H1 (cell line): ENCODE results near the gene RAET1E. TPM values are rescaled to one million over a fixed set of nuclear protein-coding genes. Genes with fewer than 3 reads are reported as not detected.

Experiments
- CTCF ChIA-PET: fragments of 300-600 bp; sonication (Branson Sonifier 250); formaldehyde crosslinking; loops from one replicate; lab custom pipeline; 2021; ENCODE audit not compliant: partially characterized antibody; lab: Charles Lee
- POLR2A ChIA-PET: fragments of 300-600 bp; sonication (Branson Sonifier 250); formaldehyde crosslinking; loops from one replicate; lab custom pipeline; 2021; ENCODE audit warnings: inconsistent platforms; ENCODE audit not compliant: partially characterized antibody; lab: Charles Lee
- DNase-seq, 2 experiments: peaks; one replicate each; pipeline versions ENCODE4 v3.0.0 to v3.0.0-alpha.2; 2010 to 2022; ENCODE audit warnings: low spot score in 2 of 2, low read depth in 1 of 2, mixed read lengths in 1 of 2
- FAIRE-seq: peaks from 2 replicates; lab custom pipeline; 2011; peaks lifted over from hg19 to GRCh38; lab: Jason Lieb, UNC
- H2AFZ ChIP-seq: 2 replicates; pipeline ENCODE4 v1.8.1; 2012; ENCODE audit warnings: low read length, inconsistent platforms
- H2AK5ac ChIP-seq: 2 replicates; pipeline ENCODE4 v1.6.1; 2013; ENCODE audit warnings: low read depth, low read length
- H2BK120ac ChIP-seq: replicated peaks from 2 replicates; pipeline ENCODE3; 2013; ENCODE audit warnings: low read depth, low read length, inconsistent platforms
- H2BK12ac ChIP-seq: 2 replicates; pipeline ENCODE4 v1.6.1; 2013; ENCODE audit warnings: low read depth, low read length
- H2BK15ac ChIP-seq: 2 replicates; pipeline ENCODE4 v1.6.1; 2013; ENCODE audit warnings: low read length
- H2BK20ac ChIP-seq: 2 replicates; pipeline ENCODE4 v1.6.1; 2013; ENCODE audit warnings: low read length
- H2BK5ac ChIP-seq: 2 replicates; pipeline ENCODE4 v1.6.1; 2013; ENCODE audit warnings: low read depth, low read length
- H3K14ac ChIP-seq: 2 replicates; pipeline ENCODE4 v1.6.1; 2013; ENCODE audit warnings: inconsistent platforms; ENCODE audit not compliant: insufficient read length
- H3K18ac ChIP-seq: 2 replicates; pipeline ENCODE4 v1.6.1; 2013; ENCODE audit warnings: low read length; ENCODE audit errors: extremely low read depth
- H3K23ac ChIP-seq: 2 replicates; pipeline ENCODE4 v1.6.1; 2013; ENCODE audit warnings: inconsistent platforms; ENCODE audit not compliant: insufficient read length
- H3K23me2 ChIP-seq: 2 replicates; pipeline ENCODE4 v1.6.1; 2013; ENCODE audit warnings: low read depth, low read length
- H3K27ac ChIP-seq: 2 replicates; pipeline ENCODE4 v1.6.1; 2011; ENCODE audit warnings: low read depth, low read length, inconsistent platforms
- H3K27me3 ChIP-seq, 4 experiments: replicated peaks in 1 of 4; 1 replicate in 1 of 4; 2 replicates in 3 of 4; pipeline versions ENCODE4 v1.6.1 to v1.8.1; 2011 to 2013; ENCODE audit warnings: low read length in 3 of 4, mild to moderate bottlenecking in 3 of 4, inconsistent platforms in 2 of 4, mixed read lengths in 2 of 4, moderate library complexity in 1 of 4; ENCODE audit not compliant: control insufficient read depth in 3 of 4, insufficient read depth in 3 of 4; ENCODE audit errors: extremely low read depth in 1 of 4
- H3K36me3 ChIP-seq, 4 experiments: 2 replicates each; pipeline versions ENCODE4 v1.6.1 to v1.8.1; 2011 to 2013; ENCODE audit warnings: mild to moderate bottlenecking in 4 of 4, low read length in 3 of 4, moderate library complexity in 2 of 4, control low read depth in 1 of 4, inconsistent platforms in 1 of 4; ENCODE audit not compliant: insufficient read depth in 4 of 4, control insufficient read depth in 2 of 4
- H3K4ac ChIP-seq: replicated peaks from 2 replicates; pipeline ENCODE3; 2013; ENCODE audit warnings: low read length, low read depth, mixed read lengths, inconsistent platforms; ENCODE audit not compliant: insufficient read length
- H3K4me1 ChIP-seq, 4 experiments: replicated peaks in 1 of 4; 1 replicate in 1 of 4; 2 replicates in 3 of 4; pipeline versions ENCODE4 v1.6.1 to v1.8.1; 2011 to 2013; ENCODE audit warnings: low read length in 3 of 4, inconsistent platforms in 2 of 4, mixed read lengths in 1 of 4; ENCODE audit not compliant: insufficient read depth in 4 of 4, control insufficient read depth in 3 of 4
- H3K4me2 ChIP-seq, 2 experiments: 2 replicates each; pipeline versions ENCODE4 v1.6.1 to v1.8.1; 2011 to 2013; ENCODE audit warnings: low read depth in 2 of 2, low read length in 2 of 2, control low read depth in 1 of 2, inconsistent platforms in 1 of 2, mild to moderate bottlenecking in 1 of 2; ENCODE audit not compliant: insufficient read depth in 1 of 2
- H3K4me3 ChIP-seq, 4 experiments: fragments of 200-600, 300-600 bp in 1 of 4; sonication (generic), shearing (Covaris generic), sonication (Bioruptor Twin) in 1 of 4; 2 replicates each; pipeline versions ENCODE4 v1.5.1 to v1.8.1; 2011 to 2016; ENCODE audit warnings: low read length in 4 of 4, low read depth in 3 of 4, control low read depth in 2 of 4, inconsistent platforms in 2 of 4, mild to moderate bottlenecking in 2 of 4, mixed read lengths in 1 of 4, moderate library complexity in 1 of 4; ENCODE audit not compliant: insufficient read depth in 2 of 4; ENCODE audit errors: extremely low read depth in 1 of 4
- H3K56ac ChIP-seq: replicated peaks from 2 replicates; pipeline ENCODE3; 2013; ENCODE audit warnings: low read depth, mild to moderate bottlenecking, mixed read lengths, low read length, inconsistent platforms; ENCODE audit not compliant: insufficient read length
- H3K79me1 ChIP-seq: 2 replicates; pipeline ENCODE4 v1.6.1; 2013; ENCODE audit warnings: low read depth, low read length, control low read depth
- H3K79me2 ChIP-seq, 2 experiments: 2 replicates each; pipeline versions ENCODE4 v1.6.1 to v1.8.1; 2012 to 2013; ENCODE audit warnings: low read length in 2 of 2, mild to moderate bottlenecking in 2 of 2, inconsistent platforms in 1 of 2; ENCODE audit not compliant: insufficient read depth in 2 of 2, control insufficient read depth in 1 of 2
- H3K9ac ChIP-seq, 4 experiments: replicated peaks in 1 of 4; 1 replicate in 1 of 4; 2 replicates in 3 of 4; pipeline versions ENCODE4 v1.6.1 to v1.8.1; 2011 to 2013; ENCODE audit warnings: low read depth in 3 of 4, low read length in 3 of 4, control low read depth in 2 of 4, mild to moderate bottlenecking in 2 of 4, moderate library complexity in 2 of 4, inconsistent platforms in 1 of 4; ENCODE audit errors: extremely low read depth in 1 of 4
- H3K9me3 ChIP-seq, 2 experiments: 2 replicates each; pipeline versions ENCODE4 v1.6.1 to v1.8.1; 2012 to 2013; ENCODE audit warnings: mild to moderate bottlenecking in 2 of 2, moderate library complexity in 2 of 2, control low read depth in 1 of 2, inconsistent platforms in 1 of 2, low read depth in 1 of 2, low read length in 1 of 2, mixed read lengths in 1 of 2; ENCODE audit not compliant: insufficient read depth in 2 of 2
- H4K20me1 ChIP-seq, 2 experiments: replicated peaks in 1 of 2; 2 replicates each; pipeline versions ENCODE3 to v1.8.1; 2011 to 2013; ENCODE audit warnings: inconsistent platforms in 2 of 2, low read length in 2 of 2, mild to moderate bottlenecking in 1 of 2; ENCODE audit not compliant: insufficient read depth in 2 of 2, control insufficient read depth in 1 of 2
- H4K5ac ChIP-seq: 2 replicates; pipeline ENCODE4 v1.6.1; 2013; ENCODE audit warnings: low read length, low read depth, mixed read lengths, inconsistent platforms; ENCODE audit not compliant: insufficient read length
- H4K8ac ChIP-seq: 2 replicates; pipeline ENCODE4 v1.8.0; 2013; ENCODE audit warnings: mild to moderate bottlenecking, moderate library complexity, low read length, inconsistent platforms; ENCODE audit not compliant: insufficient read depth; ENCODE audit errors: extremely low read depth
- H4K91ac ChIP-seq: replicated peaks from 2 replicates; pipeline ENCODE3; 2013; ENCODE audit warnings: low read length, mixed read lengths, inconsistent platforms; ENCODE audit not compliant: insufficient read length
- CHD2 ChIP-seq: IDR thresholded peaks from 2 replicates; pipeline ENCODE4 v1.6.1; 2012; ENCODE audit warnings: low read length, improper control_type of control experiment
- EGR1 ChIP-seq: IDR thresholded peaks from 2 replicates; pipeline ENCODE4 v1.6.1; 2011; ENCODE audit warnings: low read depth, low read length, borderline replicate concordance
- GABPA ChIP-seq: IDR thresholded peaks from 2 replicates; pipeline ENCODE4 v1.6.1; 2011; ENCODE audit warnings: mild to moderate bottlenecking, low read length, moderate library complexity, borderline replicate concordance; ENCODE audit not compliant: insufficient read depth
- HDAC6 ChIP-seq: IDR thresholded peaks from one replicate; pipeline ENCODE4 v1.7.1; 2012; ENCODE audit warnings: low read depth, mild to moderate bottlenecking, inconsistent platforms, low read length, moderate library complexity
- JUND ChIP-seq: IDR thresholded peaks from 2 replicates; pipeline ENCODE4 v1.6.1; 2011; ENCODE audit warnings: mild to moderate bottlenecking, improper control_type of control experiment, low read length
- KDM1A ChIP-seq: fragments of 200-600, 300-600 bp; sonication (generic); IDR thresholded peaks from 2 replicates; pipeline ENCODE4 v1.7.1; 2016; ENCODE audit warnings: mild to moderate bottlenecking, low read length, borderline replicate concordance
- WGBS, 2 experiments: shearing (Covaris generic) in 1 of 2; methylation state at CpG; one replicate each; pipeline versions ENCODE4 v1.1.6 to v1.1.7; 2013 to 2015; ENCODE audit warnings: low lambda C conversion rate in 2 of 2, mixed read lengths in 2 of 2, inconsistent platforms in 1 of 2, low coverage in 1 of 2, missing lambda C conversion rate in 1 of 2; ENCODE audit not compliant: insufficient replicate concordance in 2 of 2, insufficient coverage in 1 of 2, insufficient read length in 1 of 2; ENCODE audit errors: extremely low coverage in 1 of 2, missing lambda C conversion rate in 1 of 2; 5-methylcytosine and 5-hydroxymethylcytosine counted together
- polyA plus RNA-seq, 7 experiments: library from polyadenylated mRNA; depleted of rRNA in 3 of 7; stranded (reverse) in 5 of 7; unstranded in 2 of 7; fragments of >200 nt in 5 of 7; fragments of 200-250 nt in 2 of 7; gene quantifications; 1 replicate in 5 of 7; 2 replicates in 1 of 7; 4 replicates in 1 of 7; pipeline versions ENCODE4 v1.2.1 to v1.2.3, GENCODE V29; 2011 to 2013; ENCODE audit warnings: missing spikeins in 2 of 7, mixed read lengths in 2 of 7
- total RNA-seq: library from RNA; stranded (reverse); fragmentation: NEBNext Ultra II Directional; extraction: Animal tissue kit (Norgen Biotek cat#: 25700); gene quantifications from 2 replicates; pipeline ENCODE4 v1.2.1, GENCODE V29; 2021

Gene RAET1E
- total and polyA plus RNA-seq, 2 of the 8 experiments (the other 6 are each of a cell fraction or from before 2014, with no cell fraction given): not detected

GRCh38 chr6:149888659-149889058 lies 9.3 kb downstream of the RAET1E start:
- H3K27ac ChIP-seq: no peak overlapping the region
- no peak for FAIRE-seq
- POLR2A ChIA-PET: interaction anchor here (0.5 kb wide), 1 partner anchor 431 kb away, joined by 3 read pairs; no protein-coding TSS in a partner anchor
- no peaks in the 10 kb centered on the region for H3K79me2 ChIP-seq
- no peak overlapping the region for H2BK20ac ChIP-seq
- no peaks in the 10 kb centered on the region; a peak in 1 of 7 replicates for H3K27me3 ChIP-seq
- H3K36me3 ChIP-seq: no peaks in the 10 kb centered on the region
- no peak overlapping the region for H2BK5ac ChIP-seq
- no peak overlapping the region for H3K4ac ChIP-seq
- no peak overlapping the region for H3K56ac ChIP-seq
- H3K23me2 ChIP-seq: no peaks in the 10 kb centered on the region; the same call in 1 of the 2 replicates
- H2BK12ac ChIP-seq: no peak overlapping the region
- DNase-seq: no peak
- H3K9me3 ChIP-seq: no peaks in the 10 kb centered on the region
- H3K79me1 ChIP-seq: no peaks in the 10 kb centered on the region
- no peak overlapping the region for H4K5ac ChIP-seq
- no peak overlapping the region for H3K4me3 ChIP-seq
- no peak overlapping the region for H3K14ac ChIP-seq
- TF ChIP-seq JUND (no peak), EGR1 (no peak), HDAC6 (no peak), GABPA (no peak), CHD2 (no peak), KDM1A (no peak)
- no peaks in the 10 kb centered on the region; a peak in 1 of 7 replicates for H3K4me1 ChIP-seq
- no peak overlapping the region for H4K91ac ChIP-seq
- no peak overlapping the region for H2AFZ ChIP-seq
- no peak overlapping the region for H3K18ac ChIP-seq
- H2AK5ac ChIP-seq: no peak overlapping the region
- CTCF ChIA-PET: interaction anchor here (0.9 to 1.6 kb wide), 3 partner anchors 11 to 37 kb away, joined by 3 to 5 read pairs (median 5); no protein-coding TSS in a partner anchor
- no peak overlapping the region for H3K9ac ChIP-seq
- no peak overlapping the region for H3K4me2 ChIP-seq
- 95% methylated on average over 1 of the region's 1 CpG; no CpG with 5 or more reads in 1 of the 2 experiments for WGBS, 2 experiments
- no peak overlapping the region for H4K8ac ChIP-seq
- H2BK15ac ChIP-seq: no peak overlapping the region
- no peaks in the 10 kb centered on the region for H4K20me1 ChIP-seq
- no peak overlapping the region for H3K23ac ChIP-seq
- no peak overlapping the region for H2BK120ac ChIP-seq
